NCI-H526 treated with DMSO at 0.1 percent for 48 hours (cell line): Measurements from ENCODE around the gene SYT9.

ENCODE experiments used
- DNase-seq: peaks from one replicate; lab custom pipeline; 2025; lab: John Stamatoyannopoulos, UW

SYT9 gene

DNA sequence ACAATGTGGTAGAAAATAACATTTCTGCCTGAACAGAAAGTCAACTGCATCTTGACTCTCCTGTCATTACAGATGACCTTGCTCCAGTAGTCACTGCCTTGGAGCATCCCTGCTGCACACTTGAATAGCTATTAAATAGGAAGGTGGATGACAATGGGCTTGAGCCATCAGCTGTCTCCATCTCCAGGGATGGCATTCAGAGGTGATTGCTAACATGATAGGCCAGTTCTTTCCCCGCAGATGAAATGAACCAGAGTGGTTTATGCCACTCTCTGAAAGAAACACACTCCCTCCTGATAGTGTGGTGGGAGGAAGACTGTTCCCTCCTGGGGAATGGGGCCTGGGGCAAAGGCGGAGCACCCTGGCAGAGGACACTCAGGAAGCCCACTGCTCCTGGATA lies 176.5 kb downstream of the SYT9 start:
- no peak for DNase-seq

DNA sequence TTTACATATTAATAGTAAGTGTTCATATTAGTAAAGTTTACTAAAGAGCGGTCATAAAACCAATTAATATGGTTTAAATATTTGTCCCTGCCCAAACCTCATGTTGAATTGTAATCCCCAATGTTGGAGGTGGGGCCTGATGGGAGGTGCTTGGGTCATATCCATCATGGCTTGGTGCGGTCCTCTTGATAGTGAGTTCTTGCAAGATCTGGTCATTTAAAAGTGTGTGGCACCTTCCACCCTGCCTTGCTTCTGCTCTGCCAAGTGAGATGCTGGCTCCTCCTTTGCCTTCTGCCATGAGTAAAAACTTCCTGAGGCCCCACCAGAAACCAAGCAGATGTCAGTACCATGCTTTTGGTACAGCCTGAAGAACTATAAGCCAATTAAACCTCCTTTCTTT lies 178.8 kb downstream of the SYT9 start:
- no peak for DNase-seq

DNA sequence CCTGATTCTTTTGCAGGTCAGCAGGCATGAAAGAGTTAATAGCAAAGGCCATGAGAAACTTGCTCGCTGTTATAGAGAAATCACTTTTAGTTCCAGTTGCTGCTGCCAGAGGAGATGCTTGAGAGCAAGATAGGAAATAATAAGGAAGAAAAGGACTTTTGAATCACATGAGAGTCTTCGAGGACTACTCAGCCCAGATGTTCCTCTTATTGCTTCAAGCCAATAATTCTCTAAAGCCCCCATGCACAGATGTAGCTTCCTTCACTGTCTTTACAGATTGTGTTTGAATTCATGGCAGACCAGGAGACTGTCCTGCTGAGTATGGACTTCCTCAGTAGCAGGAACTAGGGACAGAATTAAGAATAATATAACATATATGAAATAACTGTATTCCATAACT lies 183.5 kb downstream of the SYT9 start:
- no peak for DNase-seq

DNA sequence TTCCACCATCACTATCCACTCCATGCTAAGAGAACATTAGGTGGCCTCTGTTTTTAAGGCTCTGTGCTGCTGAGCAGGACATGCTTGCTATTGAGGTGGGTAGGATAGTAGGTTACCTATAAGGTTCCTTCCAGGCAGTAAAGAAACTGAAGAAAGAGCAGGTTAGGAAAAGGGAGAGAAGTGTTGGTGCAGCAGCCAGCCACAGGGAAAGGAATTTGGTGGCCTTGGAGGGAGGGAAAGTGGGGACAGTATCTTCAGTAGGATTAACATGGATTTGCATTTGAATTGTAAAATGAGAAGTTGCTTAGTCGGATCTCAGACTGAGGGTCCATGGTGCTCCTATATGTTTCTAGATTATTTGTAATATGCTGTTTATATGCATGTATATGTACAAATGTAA lies 184.4 kb downstream of the SYT9 start:
- DNase-seq: no peak

DNA sequence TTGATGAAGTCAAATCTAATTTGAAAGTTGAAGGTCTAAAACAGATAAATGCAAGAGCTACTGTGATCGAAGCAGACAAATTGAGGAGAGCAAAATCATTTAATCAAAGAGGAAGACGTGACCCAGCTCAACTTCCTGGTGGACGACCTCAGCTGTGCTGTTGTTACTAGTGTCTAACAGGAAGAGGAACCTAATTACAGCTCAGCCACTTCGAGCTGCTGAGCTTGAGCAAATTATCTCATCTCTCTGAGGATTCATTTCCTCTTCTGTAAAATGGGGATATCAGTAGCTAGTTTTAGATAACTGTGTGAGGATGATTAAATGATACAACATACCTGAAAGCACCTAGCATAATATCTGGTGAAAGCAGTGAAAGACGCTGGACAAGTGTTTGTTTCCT lies 185.0 kb downstream of the SYT9 start:
- no peak for DNase-seq

DNA sequence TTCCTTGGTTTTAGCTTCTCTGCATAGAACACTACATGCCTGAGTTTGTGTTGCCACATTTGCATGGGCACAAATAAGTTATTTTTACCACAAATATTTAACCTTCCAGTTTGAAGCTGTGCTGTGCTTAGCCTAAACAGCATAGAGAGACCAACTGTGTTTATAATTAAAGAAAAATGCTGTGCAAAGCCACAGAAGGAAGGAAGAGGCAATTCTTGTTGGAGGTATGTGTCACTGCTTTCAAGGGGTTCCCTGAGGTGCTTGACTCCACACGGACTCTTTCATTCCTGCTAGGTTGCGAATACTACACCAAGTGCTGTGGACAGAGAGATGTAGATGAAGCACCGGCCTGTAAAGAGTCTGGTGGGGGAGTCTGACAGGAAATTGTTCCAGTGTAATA lies 186.0 kb downstream of the SYT9 start:
- no peak for DNase-seq

DNA sequence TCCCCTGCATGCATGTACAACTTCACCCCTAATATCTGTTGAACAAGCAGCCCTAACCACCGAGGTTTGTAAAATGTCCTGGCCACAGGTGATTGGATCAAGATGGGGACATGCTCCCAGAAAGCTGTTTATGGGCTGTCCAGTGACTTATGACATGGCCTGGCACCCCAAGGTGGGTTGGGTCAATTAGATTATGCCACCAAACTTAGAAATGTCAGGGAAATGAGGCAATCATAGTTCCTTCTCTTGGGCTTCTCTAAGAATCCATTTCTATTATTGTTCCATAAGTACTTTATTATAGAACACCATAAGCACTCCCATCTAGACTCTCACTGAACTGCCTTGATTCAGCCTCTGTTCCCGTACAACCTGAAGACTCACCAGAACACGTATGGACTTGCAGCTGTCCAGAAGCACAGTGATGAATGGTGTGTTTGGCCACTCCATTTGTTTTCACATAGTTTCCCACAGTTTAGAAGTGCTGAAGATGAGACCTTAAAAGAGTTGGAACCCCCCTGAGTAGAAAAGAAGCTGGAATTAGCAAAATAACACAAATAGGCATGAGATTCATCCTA lies 188.1 kb downstream of the SYT9 start:
- DNase-seq: no peak

DNA sequence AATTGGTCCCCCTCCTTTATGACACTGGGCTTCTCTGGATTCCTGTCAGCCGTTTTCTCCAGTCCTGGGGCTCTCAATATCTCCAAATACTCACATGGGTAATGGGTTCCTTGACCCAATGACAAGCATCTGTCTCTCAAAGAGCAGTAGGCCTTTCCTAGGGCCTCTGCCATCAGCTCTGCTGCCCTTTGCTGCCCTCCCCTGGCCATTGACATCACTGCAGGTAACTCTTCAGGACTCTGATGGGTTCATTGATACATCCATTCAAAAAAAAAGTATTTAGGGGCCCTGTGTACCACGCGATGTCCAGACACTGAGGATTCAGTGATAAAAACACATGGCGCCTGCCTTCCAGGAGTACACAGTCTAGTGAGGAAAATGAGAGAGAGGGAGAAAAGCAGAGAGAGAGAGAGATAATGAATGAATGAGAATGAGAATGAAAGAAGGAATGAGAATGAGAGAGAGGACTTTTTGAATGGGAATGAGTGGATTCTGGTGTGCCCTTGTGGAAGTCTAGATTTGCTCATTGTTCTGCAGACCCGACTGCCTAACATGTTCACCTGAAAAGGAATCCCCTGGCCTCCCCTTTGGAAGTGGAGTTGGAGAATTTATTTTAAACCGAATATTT lies 191.0 kb downstream of the SYT9 start:
- peak; percentile 21 for DNase-seq

DNA sequence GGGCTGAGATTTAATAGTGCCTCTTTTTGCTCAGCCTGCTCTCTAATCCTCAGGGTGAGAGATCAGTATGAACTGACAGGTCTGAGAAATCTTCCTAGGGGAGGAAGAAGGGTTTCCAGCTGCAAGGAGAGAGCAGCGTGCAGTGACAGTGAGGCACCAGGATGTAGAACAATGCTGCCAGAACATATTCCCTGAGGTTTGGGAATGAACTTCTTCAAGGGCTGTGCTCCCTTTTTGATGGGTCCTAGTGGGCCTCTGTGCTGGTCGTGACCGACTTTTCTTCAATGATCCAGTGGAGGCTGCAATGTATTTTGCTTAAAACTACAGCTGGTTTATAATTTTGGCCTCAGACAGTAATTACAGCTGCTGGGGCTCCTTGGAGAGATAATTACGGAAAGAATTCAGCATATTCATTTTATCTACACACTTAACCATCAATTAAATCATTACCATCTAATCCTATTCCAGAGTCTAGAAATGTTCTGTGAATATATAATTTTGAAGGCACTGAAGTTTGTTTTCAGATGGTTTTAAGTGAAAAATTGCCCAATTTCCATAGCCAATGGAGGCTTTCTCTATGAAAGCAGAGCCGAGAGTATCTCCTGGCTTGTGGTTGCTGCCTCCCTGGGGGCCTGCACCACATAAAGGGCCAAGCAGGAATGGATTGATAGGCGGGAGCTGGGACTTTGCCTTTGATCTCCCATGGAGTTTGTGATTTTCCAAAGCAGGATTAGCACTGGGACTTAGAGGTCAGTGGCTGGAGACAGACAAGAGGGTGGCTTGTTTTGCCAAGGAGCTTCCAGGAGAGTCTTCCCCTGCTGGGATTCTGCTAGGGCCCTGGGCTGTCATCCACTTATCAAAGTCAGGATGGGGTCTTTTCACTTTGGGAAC lies 192.6 kb downstream of the SYT9 start:
- DNase-seq: no peak

DNA sequence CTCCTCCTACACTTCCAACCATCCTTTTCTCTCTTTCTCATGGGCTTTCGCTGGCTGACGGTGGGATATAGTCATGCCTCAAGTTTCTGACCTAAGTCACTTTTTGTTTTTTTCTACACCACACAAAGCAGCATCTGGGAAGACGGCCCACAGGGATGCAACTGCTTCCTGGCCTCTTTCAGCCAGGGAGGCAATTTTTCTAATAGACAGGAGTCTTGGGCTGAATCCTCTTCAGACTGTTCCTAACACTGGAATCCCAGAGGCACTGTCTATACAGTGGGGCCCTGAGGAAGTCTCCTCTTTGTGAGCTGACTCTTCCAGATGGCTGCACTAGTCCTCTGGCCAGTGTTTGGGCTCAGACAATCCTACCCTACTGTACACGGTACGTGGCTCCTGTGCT lies 193.9 kb downstream of the SYT9 start:
- no peak for DNase-seq

DNA sequence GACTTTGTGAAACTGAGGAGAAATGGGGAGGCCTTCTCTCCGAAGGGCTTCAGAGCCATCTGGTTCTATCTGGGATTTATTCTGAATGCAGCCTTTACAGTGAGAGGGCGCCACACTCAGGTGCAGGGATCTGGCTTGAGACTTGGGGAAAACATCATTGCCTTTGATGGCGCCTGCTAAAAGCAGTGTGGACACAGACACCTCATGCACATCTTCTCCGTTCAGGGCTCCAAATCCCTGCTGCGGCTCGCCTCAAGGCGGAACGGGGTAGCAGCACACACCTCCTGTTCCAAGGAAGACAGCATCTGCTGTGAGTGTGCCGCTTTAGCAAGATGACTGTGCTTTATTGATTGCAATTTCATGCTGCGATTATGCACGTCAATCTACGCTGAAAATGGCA lies 196.5 kb downstream of the SYT9 start:
- DNase-seq: no peak

DNA sequence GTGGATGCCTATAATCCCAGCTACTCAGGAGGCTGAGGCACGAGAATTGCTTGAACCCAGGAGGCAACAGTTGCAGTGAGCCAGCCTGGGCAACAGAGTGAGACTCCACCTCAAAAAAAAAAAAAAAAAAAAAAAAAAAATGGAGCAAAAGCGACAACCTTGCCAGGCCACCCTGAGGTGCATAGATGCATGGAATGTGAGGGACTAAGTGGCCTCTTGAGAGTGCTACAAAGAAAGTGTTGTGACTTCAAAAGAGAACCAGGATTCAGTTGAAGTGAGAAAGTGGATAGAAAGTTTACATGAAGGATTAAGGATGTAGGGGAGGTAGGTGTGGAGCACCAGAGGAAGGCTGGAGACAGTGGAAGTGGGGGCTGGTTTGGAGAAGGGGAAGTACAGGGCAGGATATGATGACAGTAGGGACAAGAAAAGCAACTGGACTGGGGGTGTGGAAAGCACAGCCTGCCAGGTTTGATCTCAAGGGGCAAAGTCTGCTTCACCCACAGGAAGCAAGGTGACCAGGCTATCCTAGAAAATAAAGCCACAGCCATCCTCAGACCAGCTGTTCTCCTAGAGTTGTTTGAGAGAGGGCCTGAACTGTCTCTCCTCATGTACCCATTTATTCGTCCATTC lies 197.6 kb downstream of the SYT9 start:
- DNase-seq: no peak

DNA sequence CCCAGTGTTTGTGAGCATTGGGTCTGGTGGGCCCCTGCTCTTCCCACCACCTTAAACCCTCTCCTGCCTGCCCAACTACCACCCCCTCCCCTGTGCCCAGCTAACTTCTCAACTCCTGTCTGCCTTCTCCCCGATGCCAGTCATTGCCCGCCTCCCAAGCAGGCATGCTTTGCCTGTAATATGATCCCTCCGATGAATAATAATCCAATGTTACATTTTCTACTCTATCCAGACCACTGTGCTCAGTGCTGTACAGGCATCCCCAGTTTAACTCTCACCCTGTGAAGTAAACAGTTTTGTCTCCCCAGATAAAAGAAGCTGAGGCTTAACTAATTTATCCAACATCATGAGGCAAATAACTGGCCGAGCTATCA lies 198.1 kb downstream of the SYT9 start:
- DNase-seq: peak; percentile 17

DNA sequence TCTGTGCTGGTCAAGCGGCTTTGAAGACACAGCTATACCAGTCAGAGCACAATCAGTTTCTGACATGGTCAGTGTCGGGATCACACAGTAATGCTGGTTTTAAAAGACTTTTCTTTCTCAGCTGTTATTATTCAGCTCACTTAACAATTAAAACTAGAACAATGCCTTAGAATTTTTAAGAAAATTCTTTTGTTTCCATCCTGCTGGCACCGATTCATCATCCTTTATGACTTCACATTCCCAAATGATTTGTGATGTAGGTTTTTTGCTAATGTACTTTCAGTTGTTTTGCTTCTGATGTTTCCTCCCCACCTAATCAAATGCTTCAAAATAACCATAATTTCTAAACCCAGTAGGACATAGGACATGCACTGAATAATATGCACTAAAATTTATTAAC lies 199.1 kb downstream of the SYT9 start:
- no peak for DNase-seq

DNA sequence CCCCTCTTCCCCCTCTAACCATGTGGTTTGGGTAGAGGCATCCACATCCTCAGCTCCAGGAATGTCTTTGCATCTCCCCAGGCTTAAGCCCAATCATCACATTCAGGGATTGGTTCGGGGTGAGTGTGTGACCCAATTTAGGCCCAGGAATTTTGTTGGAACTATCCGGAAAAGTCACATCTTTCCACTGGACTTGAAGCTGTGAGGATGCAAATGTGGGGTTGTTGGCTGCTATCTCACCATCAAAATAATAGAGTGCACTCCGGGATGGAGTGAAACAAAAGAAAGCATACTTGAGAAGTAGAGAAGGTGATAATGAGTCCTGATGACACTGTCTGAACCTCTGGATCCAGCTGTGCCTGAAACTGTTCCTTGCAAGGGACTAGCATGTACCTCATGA lies 199.8 kb downstream of the SYT9 start:
- no peak for DNase-seq

DNA sequence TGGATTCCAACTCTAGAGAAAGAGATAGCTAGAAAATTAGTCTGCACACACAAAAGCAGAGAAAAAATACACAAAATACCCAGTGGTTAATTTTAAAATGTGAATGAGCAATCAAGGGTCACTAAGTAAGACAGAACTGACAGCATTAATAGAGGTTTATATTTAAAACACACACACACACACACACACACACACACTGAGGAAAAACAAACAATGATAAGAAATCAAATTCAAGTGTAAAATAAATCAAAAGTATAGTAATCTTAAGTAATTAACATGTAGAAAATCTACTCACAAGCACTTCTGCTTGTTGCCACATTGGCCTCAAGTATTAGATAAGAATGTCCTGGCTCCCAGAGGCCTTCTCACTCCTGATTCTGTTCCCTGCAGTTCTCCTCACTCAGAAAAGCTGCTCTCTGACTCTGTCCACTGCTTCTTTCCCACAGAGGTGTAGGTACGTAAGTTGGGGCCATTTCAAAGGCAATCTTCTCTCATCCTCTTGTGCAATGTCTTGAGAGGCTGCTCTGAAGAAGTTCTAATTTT lies 200.3 kb downstream of the SYT9 start:
- DNase-seq: no peak

DNA sequence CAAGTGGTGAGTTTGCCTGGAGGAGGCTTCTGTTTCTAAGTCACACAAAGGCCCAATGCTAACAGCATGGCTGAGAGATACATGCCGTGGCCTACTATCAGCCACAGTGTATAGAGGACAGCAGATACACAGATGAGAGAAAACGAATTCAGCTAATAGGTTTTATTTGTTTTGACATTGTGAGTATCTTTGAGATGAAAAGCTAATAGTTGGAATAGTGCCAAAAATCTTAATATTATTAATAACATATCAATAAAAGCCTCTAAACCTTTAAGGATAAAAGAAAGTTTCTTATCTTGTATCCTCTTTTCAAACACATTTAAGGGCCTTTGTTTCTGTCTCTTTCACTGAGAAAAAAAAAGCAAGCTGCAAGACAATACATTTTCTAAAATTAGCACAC lies 203.2 kb downstream of the SYT9 start:
- no peak for DNase-seq

DNA sequence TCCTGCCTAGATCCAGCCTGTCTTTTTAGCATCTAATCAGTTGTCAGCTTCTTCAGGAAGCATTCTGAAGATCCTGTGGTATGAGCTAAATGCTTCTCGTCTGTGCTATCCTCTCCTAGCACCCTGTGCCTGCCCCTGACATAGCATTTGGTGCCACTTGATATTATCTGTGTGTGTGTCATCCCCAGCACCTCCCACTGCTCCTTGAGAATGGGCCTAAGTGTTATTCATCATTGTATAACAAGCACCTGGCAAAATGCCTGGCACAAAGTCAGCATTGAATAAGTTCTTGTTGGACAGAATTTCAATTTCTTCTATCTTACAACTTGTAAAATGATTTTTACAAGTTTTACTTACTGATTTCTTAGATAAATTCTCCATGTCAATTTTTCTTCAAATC lies 205.5 kb downstream of the SYT9 start:
- no peak for DNase-seq

DNA sequence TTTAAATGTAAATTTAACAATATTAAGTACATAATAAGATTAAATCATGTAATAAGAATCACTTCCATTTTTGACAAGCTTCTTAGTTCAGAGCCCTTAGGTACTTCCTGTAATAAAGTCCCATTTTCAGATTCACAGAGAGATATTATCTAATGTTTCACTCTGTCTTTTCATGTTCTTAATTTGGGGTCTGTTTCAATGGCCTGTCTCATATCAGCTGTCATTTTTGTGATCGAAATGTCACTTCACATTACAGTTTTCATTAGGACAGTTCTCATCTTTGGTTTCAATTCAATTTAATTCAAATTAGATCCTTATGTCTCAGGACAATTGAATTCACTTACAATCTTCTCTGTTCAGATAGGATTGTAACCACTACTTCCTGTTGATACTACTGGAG lies 211.0 kb downstream of the SYT9 start:
- DNase-seq: no peak

DNA sequence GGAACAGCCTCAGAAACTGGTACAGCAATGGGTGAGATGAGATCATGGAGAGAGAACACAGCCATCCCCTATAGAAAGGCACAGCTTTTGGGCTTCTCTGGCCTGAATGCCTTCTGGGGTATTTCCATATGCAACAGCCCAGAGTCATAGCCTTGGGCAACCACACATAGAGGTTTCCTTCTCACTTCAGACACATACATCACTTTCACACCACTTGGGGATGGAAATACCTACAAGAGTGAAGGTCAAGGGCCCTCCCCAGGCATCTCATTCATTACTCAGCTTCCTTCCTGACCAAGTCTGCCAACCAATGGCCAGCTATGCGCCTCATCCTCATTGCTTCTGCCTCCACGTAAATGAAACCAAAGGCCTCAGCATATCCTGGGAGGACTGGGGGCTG lies 215.9 kb downstream of the SYT9 start:
- no peak for DNase-seq

DNA sequence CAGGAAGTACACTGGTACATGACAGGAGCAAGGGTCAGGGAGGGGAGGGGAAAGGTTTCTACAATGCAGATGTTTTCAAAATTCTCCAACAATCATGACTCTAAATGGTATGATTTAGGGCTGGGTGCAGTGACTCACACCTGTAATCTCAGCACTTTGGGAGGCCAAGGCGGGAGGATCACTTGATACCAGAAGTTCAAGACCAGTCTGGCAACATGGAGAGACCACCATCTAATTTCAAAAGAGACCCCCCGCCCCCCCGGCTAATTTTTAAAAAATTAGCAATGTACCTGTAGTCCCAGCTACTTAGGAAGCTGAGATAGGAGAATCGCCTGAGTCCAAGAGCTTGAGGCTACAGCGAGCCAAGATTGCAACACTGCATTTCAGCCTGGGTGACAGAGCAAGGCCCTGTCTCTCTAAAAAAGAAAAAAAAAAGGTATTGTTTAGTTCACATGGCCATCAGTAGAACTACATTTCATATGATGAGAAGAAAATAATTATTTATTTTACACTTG lies 217.7 kb downstream of the SYT9 start:
- DNase-seq: no peak

DNA sequence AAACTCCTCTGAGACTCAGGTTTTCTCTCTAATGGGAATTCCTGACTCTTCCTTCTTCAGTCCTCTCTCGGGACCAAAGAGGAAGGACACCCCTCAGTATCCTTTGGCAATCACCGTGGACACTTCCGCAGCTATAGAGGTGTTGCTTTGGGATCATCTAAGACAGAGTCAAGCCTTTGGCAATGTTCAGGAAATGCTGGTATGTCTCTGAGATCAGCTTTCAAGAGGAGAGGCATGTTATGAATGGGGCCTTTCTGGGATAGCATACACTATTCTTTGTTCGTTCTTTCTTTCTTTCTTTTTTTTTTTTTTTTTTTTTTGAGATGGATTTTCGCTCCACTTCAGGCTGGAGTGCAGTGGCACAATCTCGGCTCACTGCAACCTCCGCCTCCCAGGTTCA lies 219.4 kb downstream of the SYT9 start:
- DNase-seq: no peak

DNA sequence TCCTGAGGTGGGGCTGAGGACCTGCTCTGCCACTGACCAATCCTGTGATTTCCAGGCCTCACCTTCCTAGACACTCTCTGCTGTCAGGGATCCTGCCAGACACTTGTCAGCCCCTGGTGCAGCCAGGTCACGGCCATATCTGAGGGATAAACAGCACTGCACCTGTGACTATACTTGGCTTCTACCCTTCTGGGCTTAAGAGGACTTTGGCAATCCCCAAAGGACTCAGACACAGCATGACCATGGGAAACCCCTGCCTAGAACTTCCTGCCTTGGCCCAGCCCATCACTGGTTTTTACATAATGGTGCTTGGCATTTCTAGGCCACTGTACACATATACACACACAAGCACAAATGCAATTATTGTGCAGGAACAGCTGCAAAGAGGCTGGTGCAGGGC lies 222.0 kb downstream of the SYT9 start:
- DNase-seq: no peak
